GM12892 (cell line): ENCODE measurements around the gene ARL17B. TPM values are rescaled to one million over a fixed set of nuclear protein-coding genes. Genes with fewer than 3 reads are reported as not detected.
"Not testable (repeated sequence)": the region's sequence is repeated elsewhere in the genome, so short reads cannot be mapped to it uniquely, and the experiment has no call there.

Experiments
- DNase-seq: peaks from one replicate; pipeline ENCODE4 v3.0.0; 2011; ENCODE audit not compliant: insufficient read length
- FAIRE-seq: peaks from 2 replicates; lab custom pipeline; 2011; peaks lifted over from hg19 to GRCh38; lab: Jason Lieb, UNC
- polyA plus RNA-seq: library from polyadenylated mRNA; unstranded; fragments of >200 nt; gene quantifications from one replicate; pipeline ENCODE4 v1.2.1, GENCODE V29; 2012; ENCODE audit warnings: missing spikeins, inconsistent platforms; ENCODE audit not compliant: missing spikeins

Gene ARL17B
- polyA plus RNA-seq: 23.1 TPM

- FAIRE-seq: peak; percentile 100
- DNase-seq: not testable (repeated sequence)
These were observed at the start of gene ARL17B for GRCh38 chr17:46361755-46362154. ARL17B (minus strand) TSS chr17:46361766; CDS start chr17:46358397, 3,369 bp downstream.

GRCh38 chr17:46409864-46410263, 48.3 kb upstream of the ARL17B start:
- FAIRE-seq: peak; percentile 66

GRCh38 chr17:46407155-46407554, 45.6 kb upstream of the ARL17B start:
- DNase-seq: not testable (repeated sequence)
- peak; percentile 60 for FAIRE-seq

More at GRCh38 chr17:46409864-46410263, 48.3 kb upstream of the ARL17B start:
- not testable (repeated sequence) for DNase-seq

- not testable (repeated sequence) for DNase-seq, FAIRE-seq
These were observed 39.6 kb upstream of the ARL17B start for GRCh38 chr17:46401033-46401787.

GRCh38 chr17:46400543-46400942, 39.0 kb upstream of the ARL17B start:
- not testable (repeated sequence) for FAIRE-seq, DNase-seq

- not testable (repeated sequence) for DNase-seq, FAIRE-seq
These were observed 38.4 kb upstream of the ARL17B start for GRCh38 chr17:46399993-46400392.

- FAIRE-seq: peak; percentile 67
- not testable (repeated sequence) for DNase-seq
These were observed 34.7 kb upstream of the ARL17B start for GRCh38 chr17:46396292-46396691.

GRCh38 chr17:46393702-46394101, 32.1 kb upstream of the ARL17B start:
- FAIRE-seq: peak; percentile 76
- not testable (repeated sequence) for DNase-seq

GRCh38 chr17:46385491-46385890, 23.9 kb upstream of the ARL17B start:
- not testable (repeated sequence) for DNase-seq
- peak; percentile 94 for FAIRE-seq

- not testable (repeated sequence) for FAIRE-seq, DNase-seq
These were observed 21.6 kb upstream of the ARL17B start for GRCh38 chr17:46383118-46383517.

- not testable (repeated sequence) for FAIRE-seq, DNase-seq
These were observed 11.9 kb upstream of the ARL17B start for GRCh38 chr17:46373418-46373817.

- not testable (repeated sequence) for DNase-seq
- FAIRE-seq: peak; percentile 100
These were observed 11.0 kb upstream of the ARL17B start for GRCh38 chr17:46372236-46373229.

- not testable (repeated sequence) for FAIRE-seq
These were observed 6.0 kb upstream of the ARL17B start for GRCh38 chr17:46367520-46367919.

GRCh38 chr17:46361145-46361735, 326 bp downstream of the ARL17B start:
- not testable (repeated sequence) for DNase-seq, FAIRE-seq

More at GRCh38 chr17:46367520-46367919, 6.0 kb upstream of the ARL17B start:
- not testable (repeated sequence) for DNase-seq

- peak; percentile 51 for FAIRE-seq
- not testable (repeated sequence) for DNase-seq
These were observed 7.7 kb downstream of the ARL17B start for GRCh38 chr17:46353856-46354255.

- not testable (repeated sequence) for FAIRE-seq, DNase-seq
These were observed 12.5 kb downstream of the ARL17B start for GRCh38 chr17:46349060-46349459.

- not testable (repeated sequence) for DNase-seq
- FAIRE-seq: peak; percentile 73
These were observed 13.2 kb downstream of the ARL17B start for GRCh38 chr17:46348345-46348744.

GRCh38 chr17:46342131-46342530, 19.4 kb downstream of the ARL17B start:
- DNase-seq, FAIRE-seq: not testable (repeated sequence)

GRCh38 chr17:46341220-46341619, 20.3 kb downstream of the ARL17B start:
- FAIRE-seq, DNase-seq: not testable (repeated sequence)

- FAIRE-seq, DNase-seq: not testable (repeated sequence)
These were observed 66.7 kb downstream of the ARL17B start, which contains the start of gene LRRC37A for GRCh38 chr17:46294831-46295230. LRRC37A (plus strand) TSS chr17:46295131; CDS start chr17:46295134, 3 bp downstream.
